Prostate gland (tissue), 2 donors: ENCODE results near the gene GBP7.

Experiments used
- CTCF ChIP-seq, 4 experiments: fragments of 200-600 bp in 2 of 4; fragments of 450-650 bp in 2 of 4; sonication (generic) in 2 of 4; IDR thresholded peaks; 1 replicate in 3 of 4; 2 replicates in 1 of 4; pipeline ENCODE4 v1.5.1; 2016 to 2019; ENCODE audit warnings: antibody characterized with exemption in 4 of 4, mild to moderate bottlenecking in 2 of 4, moderate library complexity in 2 of 4
- POLR2A ChIP-seq: fragments of 450-650 bp; IDR thresholded peaks from one replicate; pipeline ENCODE4 v1.6.1; 2016; ENCODE audit warnings: antibody characterized with exemption, mild to moderate bottlenecking
- POLR2AphosphoS5 ChIP-seq: sonication (generic); formaldehyde crosslinking; IDR thresholded peaks from one replicate; pipeline ENCODE4 v1.6.1; 2017; ENCODE audit warnings: antibody characterized with exemption

GRCh38 chr1:89089962-89090361 is 85.8 kb downstream of the GBP7 start:
- TF ChIP-seq POLR2A (no peak), CTCF (IDR thresholded peaks at IDR 0.05) (no peak), POLR2AphosphoS5 (no peak)
